Stomach (tissue), 4 donors: ENCODE measurements around the gene CPXM2.

Experiments
- CTCF ChIP-seq, 7 experiments: fragments of 450-650 bp in 4 of 7; fragments of 200-600 bp in 3 of 7; sonication (generic) in 3 of 7; IDR thresholded peaks; one replicate each; pipeline ENCODE4 v1.5.1; 2016 to 2019; ENCODE audit warnings: antibody characterized with exemption in 7 of 7, control low read depth in 2 of 7, mild to moderate bottlenecking in 1 of 7
- POLR2A ChIP-seq, 4 donors: fragments of 450-650 bp; IDR thresholded peaks; one replicate each; pipeline ENCODE4 v1.6.1; 2016; ENCODE audit warnings: antibody characterized with exemption in 4 of 4, control low read depth in 2 of 4, mild to moderate bottlenecking in 1 of 4, moderate library complexity in 1 of 4

GRCh38 chr10:123929791-123930190 is 38.2 kb upstream of the CPXM2 start:
- TF ChIP-seq POLR2A (IDR thresholded peaks at IDR 0.05) (no peak), CTCF (IDR thresholded peaks at IDR 0.05) (no peak)
